Ishikawa (cell line): ENCODE measurements around the gene IL26.

Experiments
- CEBPB ChIP-seq: IDR thresholded peaks from 2 replicates; pipeline ENCODE4 v1.6.1; 2012
- CREB1 ChIP-seq: IDR thresholded peaks from 2 replicates; pipeline ENCODE4 v1.6.1; 2012; ENCODE audit warnings: low read depth
- EGR1 ChIP-seq: IDR thresholded peaks from 2 replicates; pipeline ENCODE4 v1.6.1; 2012
- EP300 ChIP-seq: IDR thresholded peaks from 2 replicates; pipeline ENCODE4 v1.6.1; 2012; ENCODE audit warnings: borderline replicate concordance
- FOXM1 ChIP-seq: IDR thresholded peaks from 2 replicates; pipeline ENCODE4 v1.6.1; 2012; ENCODE audit warnings: low read depth, borderline replicate concordance
- MAX ChIP-seq: IDR thresholded peaks from 2 replicates; pipeline ENCODE4 v1.6.1; 2012
- NFIC ChIP-seq: IDR thresholded peaks from 2 replicates; pipeline ENCODE4 v1.6.1; 2012
- RAD21 ChIP-seq: IDR thresholded peaks from 2 replicates; pipeline ENCODE4 v1.6.1; 2012; ENCODE audit warnings: low read depth
- REST ChIP-seq: IDR thresholded peaks from 2 replicates; pipeline ENCODE4 v1.6.1; 2012; ENCODE audit warnings: low read depth, mild to moderate bottlenecking
- TAF1 ChIP-seq: IDR thresholded peaks from 2 replicates; pipeline ENCODE4 v1.6.1; 2012; ENCODE audit warnings: low read depth, mild to moderate bottlenecking
- TCF12 ChIP-seq: IDR thresholded peaks from 2 replicates; pipeline ENCODE4 v1.6.1; 2012; ENCODE audit warnings: low read depth
- TEAD4 ChIP-seq: IDR thresholded peaks from 2 replicates; pipeline ENCODE4 v1.6.1; 2012
- USF1 ChIP-seq: IDR thresholded peaks from 2 replicates; pipeline ENCODE4 v1.6.1; 2012
- YY1 ChIP-seq: IDR thresholded peaks from 2 replicates; pipeline ENCODE4 v1.6.1; 2012; ENCODE audit warnings: low read depth
- ZBTB7A ChIP-seq: IDR thresholded peaks from 2 replicates; pipeline ENCODE4 v1.6.1; 2012; ENCODE audit warnings: low read depth

The IL26 gene

GRCh38 chr12:68263366-68263765 is 37.8 kb upstream of the IL26 start:
- no peak for TF ChIP-seq TCF12
- TF ChIP-seq CREB1, result no peak
- no peak for TF ChIP-seq RAD21
- TF ChIP-seq TEAD4, result no peak
- no peak for TF ChIP-seq USF1
- no peak for TF ChIP-seq REST

- TF ChIP-seq EP300 (no peak), TEAD4 (no peak), NFIC (no peak), EGR1 (no peak)
These were observed 36.3 kb upstream of the IL26 start for GRCh38 chr12:68261896-68262295.

GRCh38 chr12:68260153-68260552 is 34.5 kb upstream of the IL26 start:
- TF ChIP-seq REST (no peak), TAF1 (no peak), EGR1 (no peak), FOXM1 (no peak), RAD21 (no peak), CREB1 (no peak)

- TF ChIP-seq RAD21 (no peak), MAX (no peak), YY1 (no peak), USF1 (no peak), NFIC (no peak), REST (no peak), CREB1 (no peak), TAF1 (no peak), EP300 (no peak), FOXM1 (no peak), EGR1 (no peak), TCF12 (no peak), CEBPB (no peak), TEAD4 (no peak), ZBTB7A (no peak)
These were observed 33.8 kb upstream of the IL26 start for GRCh38 chr12:68259318-68259940.

- TF ChIP-seq TAF1 (no peak), EGR1 (no peak), MAX (no peak), YY1 (no peak), REST (no peak), USF1 (no peak), CEBPB (no peak), NFIC (no peak), ZBTB7A (no peak), FOXM1 (no peak), TCF12 (no peak), TEAD4 (no peak), EP300 (no peak), RAD21 (no peak), CREB1 (no peak)
These were observed 27.9 kb upstream of the IL26 start, which contains the start of gene IL22 for GRCh38 chr12:68253504-68253903. Gene IL22 (minus strand): TSS chr12:68253604. CDS start chr12:68253448, 156 bp downstream.
